IPS-15b (cell line): Measurements from ENCODE around the gene ERI3.

Source experiments
- H3K27me3 ChIP-seq: one replicate; pipeline ENCODE4 v1.6.1; 2013; ENCODE audit warnings: low read length; ENCODE audit not compliant: control insufficient read depth, insufficient read depth
- H3K36me3 ChIP-seq: one replicate; pipeline ENCODE4 v1.6.1; 2013; ENCODE audit warnings: low read length; ENCODE audit not compliant: control insufficient read depth, insufficient read depth
- H3K4me1 ChIP-seq: one replicate; pipeline ENCODE4 v1.6.1; 2013; ENCODE audit warnings: mild to moderate bottlenecking, low read length; ENCODE audit not compliant: control insufficient read depth, insufficient read depth
- H3K4me3 ChIP-seq: one replicate; pipeline ENCODE4 v1.5.1; 2013; ENCODE audit warnings: low read depth, low read length
- H3K9ac ChIP-seq: one replicate; pipeline ENCODE4 v1.6.1; 2013; ENCODE audit warnings: low read depth, mild to moderate bottlenecking, low read length
- H3K9me3 ChIP-seq: one replicate; pipeline ENCODE4 v1.6.1; 2013; ENCODE audit warnings: mild to moderate bottlenecking, low read length; ENCODE audit not compliant: control insufficient read depth, insufficient read depth

Gene ERI3

GRCh38 chr1:44294588-44295007 is 60.5 kb downstream of the ERI3 start:
- Histone ChIP-seq H3K27me3 (no peaks in the 10 kb centered on the region), H3K9ac (no peak overlapping the region), H3K9me3 (no peaks in the 10 kb centered on the region), H3K36me3 (peaks cover 12% of the 10 kb centered on the region), H3K4me1 (no peaks in the 10 kb centered on the region), H3K4me3 (no peak overlapping the region)

GRCh38 chr1:44293761-44294315 is 61.2 kb downstream of the ERI3 start:
- no peaks in the 10 kb centered on the region for H3K9me3 ChIP-seq
- H3K9ac ChIP-seq, result no peak overlapping the region
- peaks cover 12% of the 10 kb centered on the region for H3K36me3 ChIP-seq
- no peaks in the 10 kb centered on the region for H3K4me1 ChIP-seq
- H3K4me3 ChIP-seq, result no peak overlapping the region
- no peaks in the 10 kb centered on the region for H3K27me3 ChIP-seq

DNA sequence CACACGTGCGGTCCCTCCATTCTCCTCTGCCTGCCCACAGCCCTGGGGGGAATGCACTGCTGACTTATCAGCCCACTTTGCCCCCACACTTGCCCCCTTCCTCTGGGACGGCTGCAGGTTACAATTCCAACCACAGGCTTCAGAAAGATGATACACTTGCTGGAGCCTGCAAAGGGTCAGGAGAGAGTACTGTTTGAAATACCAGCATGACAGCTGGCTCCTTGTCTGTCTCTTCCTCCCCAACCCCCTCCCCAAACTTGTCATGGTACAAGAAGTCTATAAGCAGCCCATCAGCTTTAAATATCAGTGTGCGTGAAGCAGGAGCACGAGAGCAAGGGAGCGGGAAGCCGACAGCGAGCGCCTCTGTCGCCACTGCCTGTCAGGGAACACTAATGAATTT is 62.4 kb downstream of the ERI3 start:
- no peak overlapping the region for H3K9ac ChIP-seq
- peaks cover 9% of the 10 kb centered on the region for H3K36me3 ChIP-seq
- no peaks in the 10 kb centered on the region for H3K4me1 ChIP-seq
- no peaks in the 10 kb centered on the region for H3K9me3 ChIP-seq
- no peak overlapping the region for H3K4me3 ChIP-seq
- no peaks in the 10 kb centered on the region for H3K27me3 ChIP-seq

DNA sequence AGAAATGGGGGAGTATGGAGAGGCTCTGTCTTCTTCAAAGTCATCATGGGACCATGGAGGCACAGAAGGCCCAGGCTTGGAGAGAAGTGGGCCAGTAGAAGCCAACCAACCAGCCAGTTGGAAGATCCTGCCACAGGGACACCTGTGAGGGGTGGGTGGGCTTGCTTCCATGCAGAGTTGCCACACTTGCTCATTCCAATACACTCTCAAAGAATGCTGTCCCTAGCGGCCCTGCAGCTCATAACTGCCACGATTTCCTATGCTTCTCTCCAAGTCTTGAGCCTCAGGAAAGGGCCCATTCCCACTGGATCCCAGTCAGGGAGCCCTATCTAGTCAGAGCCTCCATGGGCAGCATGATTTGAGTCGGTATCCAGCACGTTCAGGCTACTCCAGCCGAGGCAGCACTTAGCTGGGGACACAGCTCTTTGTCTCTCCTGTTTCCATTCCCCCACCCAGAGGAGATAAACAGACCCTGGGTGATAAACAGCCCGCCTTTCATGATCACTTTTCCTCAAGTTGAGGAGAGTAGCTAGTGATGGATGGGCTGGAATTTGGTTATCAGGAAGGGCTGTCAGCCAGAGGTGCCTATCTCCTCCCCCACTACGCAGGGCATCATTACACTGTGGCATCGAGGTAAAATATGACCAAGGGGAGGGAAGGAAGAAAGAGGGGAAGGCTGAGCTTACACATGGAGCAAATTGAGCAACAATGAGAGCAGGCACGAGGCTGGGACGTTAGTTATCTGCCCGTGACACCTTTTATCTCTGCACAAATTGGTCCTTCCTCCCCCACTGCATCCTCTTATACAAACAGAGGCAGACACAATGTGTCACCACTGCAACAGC is 64.6 kb downstream of the ERI3 start:
- Histone ChIP-seq H3K36me3 (no peaks in the 10 kb centered on the region), H3K4me1 (no peaks in the 10 kb centered on the region), H3K4me3 (no peak overlapping the region), H3K27me3 (no peaks in the 10 kb centered on the region), H3K9ac (no peak overlapping the region), H3K9me3 (no peaks in the 10 kb centered on the region)

- Histone ChIP-seq H3K9me3 (no peaks in the 10 kb centered on the region), H3K9ac (no peak overlapping the region), H3K27me3 (no peaks in the 10 kb centered on the region), H3K4me1 (no peaks in the 10 kb centered on the region), H3K36me3 (no peaks in the 10 kb centered on the region), H3K4me3 (no peak overlapping the region)
Observed at GRCh38 chr1:44289530-44289929, 65.5 kb downstream of the ERI3 start.

- Histone ChIP-seq H3K4me1 (no peaks in the 10 kb centered on the region), H3K4me3 (no peak overlapping the region), H3K9me3 (no peaks in the 10 kb centered on the region), H3K36me3 (peaks cover 3% of the 10 kb centered on the region), H3K27me3 (no peaks in the 10 kb centered on the region), H3K9ac (no peak overlapping the region)
Observed at GRCh38 chr1:44288883-44289282, 66.2 kb downstream of the ERI3 start.

DNA sequence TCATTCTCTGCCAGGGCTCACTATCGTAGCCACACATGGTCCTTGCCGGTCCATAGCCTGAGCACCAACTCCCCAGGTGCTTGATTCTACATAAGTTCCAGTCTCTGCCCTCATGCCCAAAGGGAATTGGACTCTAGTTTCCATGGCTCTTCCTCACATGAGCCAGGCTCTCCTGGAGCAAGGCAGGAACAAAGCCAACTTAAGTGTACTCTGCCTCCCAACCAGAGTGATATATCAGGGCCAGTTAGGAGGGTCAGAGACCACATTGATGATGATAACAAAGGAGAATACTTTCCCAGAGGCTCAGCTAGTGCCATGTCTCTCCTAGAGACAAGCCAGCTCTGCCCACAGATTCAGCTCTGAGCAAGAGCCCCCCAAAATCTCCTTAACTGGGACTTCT is 70.9 kb downstream of the ERI3 start:
- Histone ChIP-seq H3K9me3 (no peaks in the 10 kb centered on the region), H3K36me3 (peaks cover 6% of the 10 kb centered on the region), H3K27me3 (no peaks in the 10 kb centered on the region), H3K9ac (no peak overlapping the region), H3K4me3 (no peak overlapping the region), H3K4me1 (no peaks in the 10 kb centered on the region)

DNA sequence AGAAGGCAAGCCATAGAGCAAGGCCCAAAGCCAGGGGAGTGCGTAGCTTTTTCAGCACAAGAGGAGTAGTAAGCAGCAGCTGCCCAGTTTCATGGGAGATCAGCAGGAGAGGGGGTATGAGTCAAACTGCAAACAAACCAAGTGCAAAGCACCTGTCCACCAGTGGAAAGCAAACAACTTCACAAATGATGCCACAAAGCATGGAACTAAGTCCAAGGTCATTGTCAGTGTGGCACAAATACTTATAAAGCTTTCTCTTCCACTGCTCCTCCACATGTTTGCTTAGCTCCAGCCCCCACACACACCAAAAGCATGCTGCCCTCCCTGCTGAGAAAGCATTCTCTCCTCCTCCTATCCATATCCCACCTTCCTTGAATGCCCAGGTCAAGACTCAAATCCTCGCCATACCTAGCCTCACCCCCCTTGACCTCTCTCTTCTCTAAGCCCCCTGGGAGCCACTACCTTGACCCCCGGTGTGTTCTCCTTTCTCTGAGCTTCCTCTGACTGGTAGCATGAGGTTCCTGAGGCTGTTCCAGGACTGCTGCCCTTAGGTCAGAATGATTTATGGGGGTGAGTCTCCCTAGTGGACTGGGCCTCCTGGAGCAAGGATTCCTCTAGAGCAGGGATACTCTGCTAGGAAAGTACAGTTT is 71.4 kb downstream of the ERI3 start:
- H3K36me3 ChIP-seq, result peaks cover 6% of the 10 kb centered on the region

DNA sequence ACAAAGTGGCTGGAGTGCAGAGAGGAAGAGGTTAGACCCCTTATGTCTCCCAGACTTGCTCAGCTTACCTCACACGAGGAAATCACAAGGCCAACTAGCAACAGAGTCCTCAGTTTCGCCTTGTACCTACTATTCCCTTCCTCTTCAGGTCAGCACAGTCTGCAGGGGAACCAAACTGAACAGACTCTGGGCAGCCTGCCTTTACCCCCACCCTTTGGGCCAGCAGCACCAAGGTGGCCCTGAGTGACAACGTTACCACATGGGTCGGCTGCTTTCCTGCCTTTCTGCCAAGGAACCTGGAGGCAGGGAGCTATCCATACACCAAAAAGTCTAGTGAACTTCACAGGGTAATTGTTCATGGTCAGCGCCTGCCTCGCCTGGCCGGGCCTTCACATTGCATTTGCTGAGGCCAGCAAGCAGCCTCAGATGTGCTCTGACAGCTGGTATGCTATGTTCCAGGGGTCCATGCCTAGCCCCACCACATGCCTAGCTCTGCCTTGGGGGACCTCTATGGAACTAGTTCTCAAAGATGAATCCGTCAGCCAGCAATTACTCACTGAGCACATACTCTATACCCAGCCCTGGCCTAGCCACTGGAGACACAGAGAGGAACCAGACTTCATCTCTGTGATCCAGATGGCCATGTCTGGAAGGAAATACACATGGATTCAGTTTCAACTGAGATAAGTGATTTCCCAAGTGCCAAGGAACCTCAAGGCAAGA is 72.2 kb downstream of the ERI3 start:
- Histone ChIP-seq H3K4me1 (no peaks in the 10 kb centered on the region), H3K4me3 (no peak overlapping the region), H3K9ac (no peak overlapping the region), H3K27me3 (no peaks in the 10 kb centered on the region), H3K9me3 (no peaks in the 10 kb centered on the region), H3K36me3 (peaks cover 6% of the 10 kb centered on the region)

More for the DNA sequence above, 71.4 kb downstream of the ERI3 start:
- no peak overlapping the region for H3K9ac ChIP-seq
- no peaks in the 10 kb centered on the region for H3K27me3 ChIP-seq
- no peaks in the 10 kb centered on the region for H3K4me1 ChIP-seq
- no peak overlapping the region for H3K4me3 ChIP-seq
- no peaks in the 10 kb centered on the region for H3K9me3 ChIP-seq

DNA sequence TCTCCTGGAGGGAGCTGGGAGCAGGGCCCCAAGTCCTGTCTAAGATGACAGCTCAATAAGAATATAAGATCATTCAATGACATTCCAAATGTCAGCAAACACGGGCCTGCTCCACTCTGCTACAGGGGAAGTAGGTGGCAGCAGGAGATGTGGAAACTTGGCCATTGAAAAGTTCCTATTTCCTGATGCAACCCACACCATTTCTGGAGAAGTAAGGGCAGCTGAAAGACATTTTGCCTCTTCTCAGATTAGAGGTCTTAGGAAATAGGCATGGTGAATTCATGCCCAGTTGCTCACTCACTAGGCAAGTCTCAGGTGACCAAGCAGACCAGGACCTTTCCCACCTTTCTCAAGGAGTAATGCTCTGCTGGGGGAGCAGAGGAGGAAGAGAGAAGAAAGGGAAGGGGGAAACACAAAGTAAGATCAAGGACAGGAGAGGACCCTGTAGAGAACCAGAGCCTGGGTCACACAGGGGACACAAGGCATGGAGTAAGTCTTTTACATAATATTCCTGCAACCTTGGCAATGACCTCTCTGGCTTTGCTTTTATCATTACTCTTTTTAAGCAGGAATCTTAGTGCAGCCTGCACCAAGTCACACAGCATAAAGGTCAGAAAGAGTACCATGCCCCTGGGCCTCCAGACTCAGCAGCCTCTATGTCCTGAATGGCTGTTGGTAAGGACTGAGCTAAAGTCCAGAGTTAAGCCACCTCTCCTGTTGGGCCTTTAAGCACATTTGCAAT is 72.9 kb downstream of the ERI3 start:
- Histone ChIP-seq H3K9ac (no peak overlapping the region), H3K9me3 (no peaks in the 10 kb centered on the region), H3K36me3 (peaks cover 6% of the 10 kb centered on the region), H3K4me1 (no peaks in the 10 kb centered on the region), H3K27me3 (no peaks in the 10 kb centered on the region), H3K4me3 (no peak overlapping the region)

GRCh38 chr1:44276901-44277300 is 78.2 kb downstream of the ERI3 start:
- Histone ChIP-seq H3K9ac (no peak overlapping the region), H3K4me3 (no peak overlapping the region), H3K4me1 (no peaks in the 10 kb centered on the region), H3K27me3 (no peaks in the 10 kb centered on the region), H3K36me3 (no peaks in the 10 kb centered on the region), H3K9me3 (no peaks in the 10 kb centered on the region)
